HepG2 (cell line): Measurements from ENCODE around the gene MPI. TPM values are rescaled to one million over a fixed set of nuclear protein-coding genes. Genes with fewer than 3 reads are reported as not detected.

ENCODE experiments used
- ARHGAP35 ChIP-seq: sonication (generic); formaldehyde crosslinking; IDR thresholded peaks from 2 replicates; pipeline ENCODE4 v1.9.0; 2022; ENCODE audit warnings: mild to moderate bottlenecking, inconsistent platforms, moderate library complexity, missing genetic modification reagents, borderline replicate concordance
- ATF7 ChIP-seq, 2 experiments: fragments of 450-650 bp in 1 of 2; sonication (generic) in 1 of 2; formaldehyde crosslinking in 1 of 2; IDR thresholded peaks; 2 replicates each; pipeline versions ENCODE4 v1.4.0 to v1.6.1; 2016 to 2020; ENCODE audit warnings: antibody characterized with exemption in 1 of 2, mild to moderate bottlenecking in 1 of 2, missing genetic modification reagents in 1 of 2
- BCL6 ChIP-seq: IDR thresholded peaks from 2 replicates; pipeline ENCODE4 v1.6.1; 2016; ENCODE audit warnings: missing genetic modification reagents, missing compliant biosample characterization
- CCDC6 ChIP-seq: sonication (generic); formaldehyde crosslinking; IDR thresholded peaks from 2 replicates; pipeline ENCODE4 v1.8.1; 2022; ENCODE audit warnings: mild to moderate bottlenecking, missing genetic modification reagents, moderate library complexity
- DPF2 ChIP-seq: sonication (generic); formaldehyde crosslinking; IDR thresholded peaks from 2 replicates; pipeline ENCODE4 v1.4.0; 2020; ENCODE audit warnings: mild to moderate bottlenecking, low read depth, missing genetic modification reagents, borderline replicate concordance
- FOXM1 ChIP-seq: sonication (generic); formaldehyde crosslinking; IDR thresholded peaks from 2 replicates; pipeline ENCODE4 v1.5.0; 2020; ENCODE audit warnings: missing genetic modification reagents
- GFI1 ChIP-seq: sonication (generic); formaldehyde crosslinking; IDR thresholded peaks from 2 replicates; pipeline ENCODE4 v1.5.0; 2020; ENCODE audit warnings: missing genetic modification reagents, mild to moderate bottlenecking, borderline replicate concordance
- MYNN ChIP-seq: sonication (generic); formaldehyde crosslinking; IDR thresholded peaks from 2 replicates; pipeline ENCODE4 v1.4.0; 2020; ENCODE audit warnings: mild to moderate bottlenecking, low read depth, missing genetic modification reagents
- SIN3A ChIP-seq: IDR thresholded peaks from 2 replicates; pipeline ENCODE4 v1.6.1; 2011; ENCODE audit warnings: low read depth, mild to moderate bottlenecking, control low read depth, low read length, borderline replicate concordance
- SP4 ChIP-seq: sonication (generic); formaldehyde crosslinking; IDR thresholded peaks from 2 replicates; pipeline ENCODE4 v1.8.1; 2023; ENCODE audit warnings: mild to moderate bottlenecking, missing genetic modification reagents
- SUZ12 ChIP-seq: fragments of 150-350 bp; IDR thresholded peaks from 2 replicates; pipeline ENCODE4 v1.6.1; 2014; ENCODE audit warnings: low read depth, low read length
- TBX3 ChIP-seq: fragments of 450-650 bp; IDR thresholded peaks from 2 replicates; pipeline ENCODE4 v1.6.1; 2017; ENCODE audit warnings: antibody characterized with exemption, mild to moderate bottlenecking, inconsistent platforms, borderline replicate concordance
- ZFP37 ChIP-seq: sonication (generic); formaldehyde crosslinking; IDR thresholded peaks from 2 replicates; pipeline ENCODE4 v1.4.0; 2020; ENCODE audit warnings: missing genetic modification reagents, borderline replicate concordance
- ZNF720 ChIP-seq: sonication (generic); formaldehyde crosslinking; IDR thresholded peaks from 2 replicates; pipeline ENCODE4 v1.4.0; 2020; ENCODE audit warnings: missing genetic modification reagents
- ZNF776 ChIP-seq: sonication (generic); formaldehyde crosslinking; IDR thresholded peaks from 2 replicates; pipeline ENCODE4 v1.4.0; 2020; ENCODE audit warnings: mild to moderate bottlenecking, missing genetic modification reagents
- ZNF782 ChIP-seq: sonication (generic); formaldehyde crosslinking; IDR thresholded peaks from 2 replicates; pipeline ENCODE4 v1.4.0; 2020; ENCODE audit warnings: missing genetic modification reagents, mild to moderate bottlenecking, borderline replicate concordance
- ZNF788 ChIP-seq: sonication (generic); formaldehyde crosslinking; IDR thresholded peaks from 2 replicates; pipeline ENCODE4 v1.5.0; 2020; ENCODE audit warnings: mild to moderate bottlenecking, missing genetic modification reagents, borderline replicate concordance
- ZNF878 ChIP-seq: sonication (generic); formaldehyde crosslinking; IDR thresholded peaks from 2 replicates; pipeline ENCODE4 v1.8.1; 2023; ENCODE audit warnings: mild to moderate bottlenecking, missing genetic modification reagents, moderate library complexity
- polyA plus RNA-seq, 8 experiments: library from polyadenylated mRNA; depleted of rRNA in 3 of 8; stranded (reverse) in 7 of 8; unstranded in 1 of 8; fragments of >200 nt; fragmentation: Illumina TruSeq in 4 of 8; extraction: Trizol in 4 of 8; gene quantifications; 2 replicates each; pipeline versions ENCODE4 v1.2.1 to v1.2.3, GENCODE V29; 2011 to 2016; ENCODE audit warnings: low read depth in 4 of 8, missing spikeins in 1 of 8, mixed read lengths in 1 of 8; ENCODE audit not compliant: insufficient read depth in 1 of 8
- total RNA-seq, 5 experiments: library from RNA; depleted of rRNA; stranded (reverse); fragments of >200 nt; fragmentation: Illumina TruSeq; extraction: Trizol; gene quantifications; 2 replicates each; pipeline ENCODE4 v1.2.3, GENCODE V29; 2016; ENCODE audit warnings: low read depth in 1 of 5
- TF ChIP-seq, protein P1 (sequence below): sonication (generic); formaldehyde crosslinking; conservative IDR thresholded peaks from 2 replicates; pipeline ENCODE4 v1.4.0; 2020; ENCODE audit warnings: missing genetic modification reagents
- TF ChIP-seq, protein P2 (sequence below): sonication (generic); formaldehyde crosslinking; IDR thresholded peaks from 2 replicates; pipeline ENCODE4 v1.5.0; 2020; ENCODE audit warnings: mild to moderate bottlenecking, missing genetic modification reagents, borderline replicate concordance

MPI gene
- total and polyA plus RNA-seq, 2 of the 13 experiments (the other 11 are each of a cell fraction or from before 2014, with no cell fraction given): 36.9 to 63.5 TPM

- no peak for TF ChIP-seq ZNF782 (CRISPR knock-in tag)
- TF ChIP-seq, protein P1, sequence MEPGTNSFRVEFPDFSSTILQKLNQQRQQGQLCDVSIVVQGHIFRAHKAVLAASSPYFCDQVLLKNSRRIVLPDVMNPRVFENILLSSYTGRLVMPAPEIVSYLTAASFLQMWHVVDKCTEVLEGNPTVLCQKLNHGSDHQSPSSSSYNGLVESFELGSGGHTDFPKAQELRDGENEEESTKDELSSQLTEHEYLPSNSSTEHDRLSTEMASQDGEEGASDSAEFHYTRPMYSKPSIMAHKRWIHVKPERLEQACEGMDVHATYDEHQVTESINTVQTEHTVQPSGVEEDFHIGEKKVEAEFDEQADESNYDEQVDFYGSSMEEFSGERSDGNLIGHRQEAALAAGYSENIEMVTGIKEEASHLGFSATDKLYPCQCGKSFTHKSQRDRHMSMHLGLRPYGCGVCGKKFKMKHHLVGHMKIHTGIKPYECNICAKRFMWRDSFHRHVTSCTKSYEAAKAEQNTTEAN: no peak; the same call in 1 of the 2 replicates
- peak; percentile 53; the same call in 1 of the 2 replicates for TF ChIP-seq SIN3A
- peak; percentile 21; the same call in 1 of the 2 replicates for TF ChIP-seq ZFP37 (CRISPR knock-in tag)
- 0 out of 2 replicates have a peak, but pooled peaks have one; percentile 41 for TF ChIP-seq SP4
- TF ChIP-seq ARHGAP35 (CRISPR knock-in tag): no peak
- TF ChIP-seq ATF7 (IDR thresholded peaks at IDR 0.05): no peak
- TF ChIP-seq ATF7 (CRISPR knock-in tag; IDR thresholded peaks at IDR 0.05): no peak
- peak; percentile 93 for TF ChIP-seq SUZ12
- 0 out of 2 replicates have a peak, but pooled peaks have one; percentile 43 for TF ChIP-seq GFI1 (CRISPR knock-in tag)
- peak; percentile 35; the same call in 1 of the 2 replicates for TF ChIP-seq BCL6 (CRISPR knock-in tag)
- peak; percentile 88 for TF ChIP-seq ZNF788 (CRISPR knock-in tag)
- TF ChIP-seq MYNN: no peak
- no peak; the same call in 1 of the 2 replicates for TF ChIP-seq CCDC6 (CRISPR knock-in tag)
- no peak for TF ChIP-seq ZNF720
- no peak for TF ChIP-seq TBX3
- 0 out of 2 replicates have a peak, but pooled peaks have one; percentile 76 for TF ChIP-seq ZNF776 (CRISPR knock-in tag)
- no peak for TF ChIP-seq FOXM1 (CRISPR knock-in tag)
- TF ChIP-seq, protein P2, sequence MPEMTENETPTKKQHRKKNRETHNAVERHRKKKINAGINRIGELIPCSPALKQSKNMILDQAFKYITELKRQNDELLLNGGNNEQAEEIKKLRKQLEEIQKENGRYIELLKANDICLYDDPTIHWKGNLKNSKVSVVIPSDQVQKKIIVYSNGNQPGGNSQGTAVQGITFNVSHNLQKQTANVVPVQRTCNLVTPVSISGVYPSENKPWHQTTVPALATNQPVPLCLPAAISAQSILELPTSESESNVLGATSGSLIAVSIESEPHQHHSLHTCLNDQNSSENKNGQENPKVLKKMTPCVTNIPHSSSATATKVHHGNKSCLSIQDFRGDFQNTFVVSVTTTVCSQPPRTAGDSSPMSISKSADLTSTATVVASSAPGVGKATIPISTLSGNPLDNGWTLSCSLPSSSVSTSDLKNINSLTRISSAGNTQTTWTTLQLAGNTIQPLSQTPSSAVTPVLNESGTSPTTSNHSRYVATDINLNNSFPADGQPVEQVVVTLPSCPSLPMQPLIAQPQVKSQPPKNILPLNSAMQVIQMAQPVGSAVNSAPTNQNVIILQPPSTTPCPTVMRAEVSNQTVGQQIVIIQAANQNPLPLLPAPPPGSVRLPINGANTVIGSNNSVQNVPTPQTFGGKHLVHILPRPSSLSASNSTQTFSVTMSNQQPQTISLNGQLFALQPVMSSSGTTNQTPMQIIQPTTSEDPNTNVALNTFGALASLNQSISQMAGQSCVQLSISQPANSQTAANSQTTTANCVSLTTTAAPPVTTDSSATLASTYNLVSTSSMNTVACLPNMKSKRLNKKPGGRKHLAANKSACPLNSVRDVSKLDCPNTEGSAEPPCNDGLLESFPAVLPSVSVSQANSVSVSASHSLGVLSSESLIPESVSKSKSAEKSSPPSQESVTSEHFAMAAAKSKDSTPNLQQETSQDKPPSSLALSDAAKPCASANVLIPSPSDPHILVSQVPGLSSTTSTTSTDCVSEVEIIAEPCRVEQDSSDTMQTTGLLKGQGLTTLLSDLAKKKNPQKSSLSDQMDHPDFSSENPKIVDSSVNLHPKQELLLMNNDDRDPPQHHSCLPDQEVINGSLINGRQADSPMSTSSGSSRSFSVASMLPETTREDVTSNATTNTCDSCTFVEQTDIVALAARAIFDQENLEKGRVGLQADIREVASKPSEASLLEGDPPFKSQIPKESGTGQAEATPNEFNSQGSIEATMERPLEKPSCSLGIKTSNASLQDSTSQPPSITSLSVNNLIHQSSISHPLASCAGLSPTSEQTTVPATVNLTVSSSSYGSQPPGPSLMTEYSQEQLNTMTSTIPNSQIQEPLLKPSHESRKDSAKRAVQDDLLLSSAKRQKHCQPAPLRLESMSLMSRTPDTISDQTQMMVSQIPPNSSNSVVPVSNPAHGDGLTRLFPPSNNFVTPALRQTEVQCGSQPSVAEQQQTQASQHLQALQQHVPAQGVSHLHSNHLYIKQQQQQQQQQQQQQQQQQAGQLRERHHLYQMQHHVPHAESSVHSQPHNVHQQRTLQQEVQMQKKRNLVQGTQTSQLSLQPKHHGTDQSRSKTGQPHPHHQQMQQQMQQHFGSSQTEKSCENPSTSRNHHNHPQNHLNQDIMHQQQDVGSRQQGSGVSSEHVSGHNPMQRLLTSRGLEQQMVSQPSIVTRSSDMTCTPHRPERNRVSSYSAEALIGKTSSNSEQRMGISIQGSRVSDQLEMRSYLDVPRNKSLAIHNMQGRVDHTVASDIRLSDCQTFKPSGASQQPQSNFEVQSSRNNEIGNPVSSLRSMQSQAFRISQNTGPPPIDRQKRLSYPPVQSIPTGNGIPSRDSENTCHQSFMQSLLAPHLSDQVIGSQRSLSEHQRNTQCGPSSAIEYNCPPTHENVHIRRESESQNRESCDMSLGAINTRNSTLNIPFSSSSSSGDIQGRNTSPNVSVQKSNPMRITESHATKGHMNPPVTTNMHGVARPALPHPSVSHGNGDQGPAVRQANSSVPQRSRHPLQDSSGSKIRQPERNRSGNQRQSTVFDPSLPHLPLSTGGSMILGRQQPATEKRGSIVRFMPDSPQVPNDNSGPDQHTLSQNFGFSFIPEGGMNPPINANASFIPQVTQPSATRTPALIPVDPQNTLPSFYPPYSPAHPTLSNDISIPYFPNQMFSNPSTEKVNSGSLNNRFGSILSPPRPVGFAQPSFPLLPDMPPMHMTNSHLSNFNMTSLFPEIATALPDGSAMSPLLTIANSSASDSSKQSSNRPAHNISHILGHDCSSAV: no peak
- TF ChIP-seq DPF2 (CRISPR knock-in tag): no peak
- TF ChIP-seq ZNF878 (CRISPR knock-in tag): no peak
These were observed at the start of gene MPI (continued) for GRCh38 chr15:74889883-74890664.
